HG03280 (cell line): ENCODE measurements around the gene ZNF519.
"Not testable (repeated sequence)": the region's sequence is repeated elsewhere in the genome, so short reads cannot be mapped to it uniquely, and the experiment has no call there.

Experiments
- ATAC-seq: cut with Tn5 transposase; IDR thresholded peaks from one replicate; pipeline ENCODE4 v1.9.1; 2021; ENCODE audit warnings: mild to moderate bottlenecking, moderate library complexity; ENCODE audit not compliant: unreplicated experiment

The ZNF519 gene

GRCh38 chr18:14147935-14148865, 16.0 kb upstream of the ZNF519 start:
- ATAC-seq: not testable (repeated sequence)

- ATAC-seq: not testable (repeated sequence)
These were observed 14.5 kb upstream of the ZNF519 start for GRCh38 chr18:14146771-14147170.

- ATAC-seq: not testable (repeated sequence)
These were observed 13.5 kb upstream of the ZNF519 start for GRCh38 chr18:14145581-14146338.

- ATAC-seq: not testable (repeated sequence)
These were observed 12.8 kb upstream of the ZNF519 start for GRCh38 chr18:14145021-14145420.

- ATAC-seq: no peak
These were observed 12.3 kb upstream of the ZNF519 start for GRCh38 chr18:14144628-14144895.

- not testable (repeated sequence) for ATAC-seq
These were observed 11.8 kb upstream of the ZNF519 start for GRCh38 chr18:14143871-14144627.

- not testable (repeated sequence) for ATAC-seq
These were observed 11.2 kb upstream of the ZNF519 start for GRCh38 chr18:14143396-14143795.

- not testable (repeated sequence) for ATAC-seq
These were observed 9.9 kb upstream of the ZNF519 start for GRCh38 chr18:14142177-14142576.

GRCh38 chr18:14139583-14139982, 7.3 kb upstream of the ZNF519 start:
- ATAC-seq: not testable (repeated sequence)

GRCh38 chr18:14137971-14138370, 5.7 kb upstream of the ZNF519 start:
- not testable (repeated sequence) for ATAC-seq

GRCh38 chr18:14131696-14132270, 452 bp downstream of the ZNF519 start:
- ATAC-seq: peak; percentile 16

GRCh38 chr18:14130804-14131203, 1.4 kb downstream of the ZNF519 start:
- ATAC-seq: not testable (repeated sequence)

GRCh38 chr18:14124689-14125088, 7.5 kb downstream of the ZNF519 start:
- no peak for ATAC-seq

- no peak for ATAC-seq
These were observed 10.1 kb downstream of the ZNF519 start for GRCh38 chr18:14122097-14122496.

- ATAC-seq: no peak
These were observed 11.3 kb downstream of the ZNF519 start for GRCh38 chr18:14120926-14121325.

GRCh38 chr18:14117606-14118005, 14.6 kb downstream of the ZNF519 start:
- no peak for ATAC-seq

- no peak for ATAC-seq
These were observed 25.3 kb downstream of the ZNF519 start for GRCh38 chr18:14106906-14107305.

GRCh38 chr18:14104906-14105748, 27.1 kb downstream of the ZNF519 start:
- ATAC-seq: no peak

GRCh38 chr18:14104201-14104600, 28.0 kb downstream of the ZNF519 start:
- no peak for ATAC-seq
